SIG-M5 treated with dmso at 0.1 percent for 504 hours (cell line): ENCODE measurements around the gene CNGA2.

Experiments used
- DNase-seq: peaks from one replicate; lab custom pipeline; 2025; ENCODE audit not compliant: unreplicated experiment; lab: John Stamatoyannopoulos, UW

CNGA2 gene

DNA sequence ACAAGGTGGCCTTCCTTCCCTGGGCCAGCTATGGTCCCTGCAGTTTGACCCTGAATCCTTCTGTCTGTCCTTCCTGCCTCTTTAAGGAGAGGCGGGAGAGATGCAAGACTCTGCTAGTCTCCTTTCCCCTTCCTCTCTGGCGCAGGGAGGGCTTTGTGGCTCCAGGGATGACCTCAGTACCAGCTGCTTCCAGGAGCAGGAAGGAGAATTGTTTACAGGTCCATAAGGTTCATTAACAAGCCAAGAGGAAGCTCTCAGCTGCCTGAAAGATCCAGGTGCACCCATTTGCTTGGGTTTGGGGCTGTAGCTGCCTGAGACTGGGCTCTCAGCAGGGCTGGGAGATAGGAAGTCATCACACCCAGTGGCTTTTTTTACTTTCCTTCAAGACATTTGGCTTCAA lies 22.8 kb upstream of the CNGA2 start:
- no peak for DNase-seq

DNA sequence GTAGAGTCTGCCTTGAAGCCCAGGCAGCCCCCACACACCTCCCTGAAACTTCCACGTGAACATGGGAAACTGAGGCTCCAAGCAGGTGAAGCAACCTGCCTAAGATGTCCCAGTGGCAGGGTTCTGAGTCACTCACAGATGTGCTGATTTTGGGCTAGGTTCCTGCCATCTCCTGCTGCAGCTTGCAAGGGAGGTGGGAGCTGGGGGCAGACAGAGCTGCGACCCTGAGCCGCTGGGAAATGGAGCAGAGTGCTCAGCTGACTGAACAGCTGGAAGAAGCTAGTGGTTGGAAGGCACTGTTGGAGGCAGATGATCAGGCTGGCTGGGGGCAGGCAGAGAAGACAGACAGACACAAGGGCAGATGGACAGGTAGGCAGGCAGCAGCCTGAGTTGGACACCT lies 22.3 kb upstream of the CNGA2 start:
- DNase-seq, result no peak

DNA sequence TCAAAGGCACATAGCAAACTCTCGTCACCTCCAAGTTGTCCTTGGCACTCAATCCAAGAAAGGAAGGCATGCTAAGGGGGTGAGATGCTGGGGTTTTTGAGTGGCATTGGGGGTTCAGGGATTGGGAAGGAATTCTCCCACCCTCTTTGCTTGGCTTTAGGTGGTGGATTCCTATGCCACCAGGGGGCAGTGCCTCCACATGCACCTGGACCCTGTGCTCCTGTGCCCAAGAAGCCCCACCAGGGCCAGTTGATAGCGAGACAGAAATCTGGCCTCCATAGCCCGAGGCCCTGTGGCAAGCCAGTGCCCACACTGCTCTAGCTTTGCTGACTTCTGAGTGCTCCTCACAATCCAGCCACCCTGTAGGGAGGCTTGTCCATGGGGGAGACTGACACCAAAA lies 20.7 kb upstream of the CNGA2 start:
- DNase-seq, result no peak

DNA sequence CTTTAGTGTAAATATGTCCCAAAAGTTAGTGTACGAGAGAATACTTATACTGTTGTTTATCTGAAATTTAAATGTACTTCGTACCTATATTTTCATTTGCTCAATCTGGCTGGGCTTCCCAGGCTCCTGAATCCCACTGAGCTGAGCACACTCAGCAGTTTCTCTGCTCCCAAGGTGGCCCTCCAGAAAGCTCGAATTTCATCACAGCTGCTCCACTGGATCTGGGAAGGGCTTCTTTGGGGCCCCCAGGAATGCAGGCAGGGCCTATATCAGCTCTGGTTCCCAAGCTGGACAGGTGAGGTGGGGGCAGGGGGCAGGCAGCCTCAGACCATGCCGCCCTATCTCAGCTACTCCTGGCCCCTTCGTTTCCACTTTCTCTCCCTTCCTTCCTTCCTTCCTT lies 20.2 kb upstream of the CNGA2 start:
- DNase-seq, result no peak

DNA sequence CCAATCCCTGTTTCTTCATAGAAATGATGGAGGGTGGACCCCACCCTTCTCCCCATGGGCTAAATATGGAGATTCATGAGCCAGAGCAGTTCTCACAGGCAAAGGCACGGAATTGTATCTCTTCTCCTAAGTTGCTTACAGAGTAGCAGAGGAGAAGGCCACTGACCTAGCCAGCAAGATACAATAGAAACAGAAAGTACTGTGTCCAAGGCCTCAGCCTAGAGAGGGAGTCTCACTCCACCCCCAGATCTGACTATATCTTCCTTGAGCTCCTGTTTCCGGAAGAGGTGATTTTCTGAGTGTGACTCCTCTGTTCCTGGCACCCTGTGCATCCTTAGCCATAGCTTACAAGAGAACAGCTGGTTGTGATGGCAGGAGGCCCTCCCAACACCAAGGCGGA lies 18.8 kb upstream of the CNGA2 start, which contains the start of gene FATE1:
TSS of gene FATE1 (plus strand) at position 284 of the 400 bp plus-strand sequence. CDS start at position 369, 85 bp downstream.
- no peak for DNase-seq

DNA sequence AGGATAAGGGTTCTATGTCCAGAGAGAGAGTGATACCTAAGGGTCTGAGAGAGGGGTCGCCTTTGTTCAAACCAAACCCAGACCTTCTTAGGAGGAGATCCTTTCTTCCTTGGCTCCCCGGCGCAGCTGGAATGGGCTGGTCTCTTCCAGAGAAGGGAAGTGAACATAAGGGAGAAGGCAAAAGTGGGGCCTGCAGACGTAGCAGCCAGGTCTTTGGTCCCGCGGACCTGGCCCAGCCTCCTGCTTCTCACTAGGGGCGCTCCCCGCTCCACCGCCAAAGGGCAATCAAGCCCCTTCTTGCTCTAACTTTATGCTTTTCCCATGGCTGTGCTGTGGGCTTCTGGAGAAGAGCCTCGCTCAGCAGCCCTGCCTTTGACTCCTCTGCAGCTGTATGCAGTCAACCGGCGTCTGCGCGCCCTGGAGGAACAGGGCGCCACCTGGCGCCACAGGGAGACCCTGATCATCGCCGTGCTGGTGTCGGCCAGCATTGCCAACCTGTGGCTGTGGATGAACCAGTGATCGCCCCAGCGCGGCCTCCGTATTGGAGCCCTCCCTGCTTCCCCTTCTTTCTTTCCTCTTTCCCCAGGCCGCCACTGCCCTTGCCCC lies 12.2 kb upstream of the CNGA2 start:
- DNase-seq, result no peak

DNA sequence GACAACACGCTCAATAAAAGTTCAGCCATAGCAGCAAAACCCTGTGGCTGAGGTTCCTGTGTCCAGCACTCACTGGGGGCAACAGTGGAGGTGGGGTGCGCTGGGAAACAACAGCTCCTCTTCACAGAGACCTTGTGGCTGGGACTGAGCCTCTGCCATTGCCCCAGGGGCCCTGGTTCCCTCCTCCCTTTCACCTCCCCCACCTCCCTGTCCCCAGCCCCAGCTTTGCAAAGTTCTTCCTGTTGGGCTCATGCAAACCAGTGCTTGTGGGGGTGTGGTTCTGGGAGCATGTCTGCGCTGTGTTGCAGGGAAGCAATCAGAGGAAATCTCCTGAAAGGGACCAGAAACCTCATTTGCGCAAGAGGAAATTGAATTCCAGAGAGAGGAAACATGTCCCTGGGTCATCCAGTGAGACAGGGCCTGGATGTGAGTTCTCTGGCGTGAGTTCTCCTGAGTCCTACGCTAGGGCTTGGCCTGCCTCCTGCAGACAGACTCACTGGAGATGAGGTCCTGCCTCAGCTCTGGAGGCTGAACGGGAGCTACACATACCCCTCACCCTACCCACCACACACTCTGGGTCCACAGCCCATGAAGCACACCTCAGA lies 11.3 kb upstream of the CNGA2 start:
- no peak for DNase-seq

DNA sequence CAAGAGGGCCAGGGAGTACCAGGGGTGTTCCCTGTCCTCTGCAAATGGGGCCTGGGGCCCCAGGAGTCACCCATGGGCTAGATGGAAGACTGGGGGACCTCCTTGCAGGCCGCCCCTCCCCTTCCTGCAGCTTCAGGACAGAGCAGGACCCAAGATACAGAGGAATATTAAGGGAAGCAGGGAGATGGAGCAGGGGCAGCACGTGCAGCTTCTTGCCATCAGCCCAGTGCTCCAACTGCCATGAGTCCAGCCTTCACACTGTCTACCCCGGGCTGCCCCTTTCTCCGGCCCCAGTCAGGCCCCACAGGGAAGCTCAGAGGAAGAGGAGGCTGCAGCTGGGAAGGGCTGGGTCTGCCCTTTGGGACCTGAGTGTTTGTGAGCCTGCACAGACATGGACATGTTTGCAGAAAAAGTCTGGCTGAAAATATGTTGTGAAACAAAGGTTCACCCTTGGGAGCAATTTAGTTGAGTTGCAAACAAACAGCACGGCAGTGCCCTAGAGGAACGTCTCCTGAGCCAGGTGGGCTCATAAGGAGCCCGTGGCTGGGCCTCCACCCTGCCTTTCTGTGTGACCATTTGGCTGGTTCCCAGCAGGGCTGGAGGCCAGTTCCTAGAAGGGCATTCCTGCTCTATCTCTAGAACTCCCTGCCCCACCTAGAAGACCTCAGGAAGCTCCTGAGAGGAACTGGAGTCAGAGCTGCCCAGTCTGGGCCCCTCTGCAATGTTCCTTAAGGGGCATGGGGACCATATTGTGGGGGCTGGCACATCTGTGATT lies 9.8 kb upstream of the CNGA2 start:
- DNase-seq, result no peak

DNA sequence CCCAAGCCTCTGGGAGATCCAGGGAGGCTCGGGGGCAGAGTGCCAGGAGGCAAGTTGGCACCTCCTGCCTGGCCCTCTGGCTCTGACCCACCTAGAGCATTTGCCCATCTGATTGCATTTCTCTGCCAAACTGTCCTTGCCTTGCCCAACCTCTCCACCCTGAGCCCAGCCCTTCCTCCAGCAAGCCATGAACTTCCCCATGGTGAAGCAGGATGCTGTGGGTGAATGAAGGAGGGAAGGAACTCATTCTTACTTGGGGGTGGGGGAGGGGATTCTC lies 9.3 kb upstream of the CNGA2 start:
- no peak for DNase-seq

DNA sequence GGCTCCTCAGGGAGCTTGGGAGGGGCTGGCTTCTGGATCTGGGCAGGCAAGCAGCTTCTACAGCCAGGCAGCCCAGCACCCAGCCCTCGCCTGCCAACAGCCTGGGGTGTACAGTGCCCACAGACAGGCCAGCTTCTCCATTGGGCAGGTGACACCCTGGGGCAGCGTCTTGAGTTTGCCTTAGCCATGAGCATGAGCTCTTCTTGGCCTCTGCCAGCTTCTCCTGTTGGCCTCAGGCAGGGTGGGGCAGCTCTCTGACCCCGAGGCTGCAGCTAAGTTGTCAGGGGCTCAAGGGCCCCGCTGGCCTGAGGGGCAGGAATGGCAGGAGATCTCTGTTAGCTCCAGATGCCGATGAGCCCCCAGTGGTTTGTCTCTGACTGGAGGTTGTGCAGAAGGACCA lies 7.8 kb upstream of the CNGA2 start:
- DNase-seq, result no peak

DNA sequence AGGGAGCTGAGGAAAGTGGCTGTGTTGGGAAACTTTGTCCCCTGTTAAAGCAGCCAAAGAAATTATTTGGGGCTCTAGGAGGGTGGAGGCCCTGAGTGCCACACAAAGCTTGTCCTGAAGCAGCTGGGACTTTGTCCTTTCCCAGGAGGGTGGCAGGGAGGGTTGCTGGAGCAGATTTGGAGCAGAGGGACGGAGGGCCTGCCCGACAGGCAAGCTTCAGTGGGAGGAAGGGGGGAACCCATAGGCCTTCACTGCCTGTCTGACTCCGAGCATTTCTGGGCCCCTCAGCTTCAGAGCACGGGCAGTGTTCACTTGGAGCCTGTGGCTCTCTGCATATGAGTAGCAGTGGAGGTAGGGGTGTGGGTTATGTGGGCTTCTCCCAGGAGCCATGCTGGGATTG lies 7.2 kb upstream of the CNGA2 start:
- DNase-seq, result no peak

DNA sequence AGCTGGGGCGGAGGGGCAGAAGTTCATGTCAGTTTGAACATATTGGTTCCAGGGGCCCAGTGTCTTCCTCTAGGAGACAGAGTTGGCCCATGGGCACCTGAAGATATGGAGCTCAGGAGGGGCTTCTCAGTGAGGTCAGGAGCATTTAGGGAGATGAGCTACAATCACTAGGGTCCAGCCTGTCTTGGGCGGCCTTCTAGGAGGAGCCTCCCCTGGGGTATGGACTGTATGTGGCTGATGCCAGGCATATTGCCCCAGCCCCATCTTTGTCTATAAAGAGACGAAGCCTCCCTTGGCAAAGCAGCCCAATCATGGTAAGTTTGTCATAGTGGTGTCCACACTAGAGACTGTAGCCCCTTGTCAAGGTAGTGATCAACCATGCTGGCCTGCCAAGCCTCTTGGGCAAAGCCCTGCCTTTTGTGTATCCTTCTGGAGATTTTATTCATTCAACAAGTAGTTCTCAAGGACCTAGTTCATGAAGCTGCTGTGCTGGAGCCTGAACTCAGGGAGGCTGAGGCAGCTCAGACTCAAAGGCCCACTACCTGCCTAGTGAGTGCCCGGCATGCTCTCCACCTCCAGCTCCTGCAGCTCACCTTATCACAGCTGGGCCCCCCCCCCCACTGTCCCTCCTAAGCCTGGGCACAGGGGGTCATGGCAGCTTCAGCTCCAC lies 5.4 kb upstream of the CNGA2 start:
- DNase-seq, result no peak

DNA sequence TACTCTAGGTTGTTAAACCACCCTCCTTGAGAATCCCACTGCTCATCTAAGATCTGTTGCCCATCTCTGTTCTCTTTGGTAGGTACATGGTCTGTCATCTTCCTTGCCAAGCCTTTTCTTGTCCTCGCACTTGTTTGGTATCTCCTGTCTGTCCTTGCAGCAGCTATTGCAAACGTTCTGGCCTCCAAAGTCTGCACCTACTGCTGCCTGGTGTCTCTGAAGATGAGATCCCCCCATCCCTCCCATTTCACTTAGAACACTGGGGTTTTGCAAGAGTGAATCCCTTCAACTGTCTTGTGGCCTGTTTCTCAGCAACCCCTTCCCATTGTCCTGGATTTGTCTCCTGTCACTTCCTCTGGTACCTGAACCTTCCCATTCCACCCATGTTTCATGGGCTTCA lies 673 bp downstream of the CNGA2 start:
- no peak for DNase-seq

DNA sequence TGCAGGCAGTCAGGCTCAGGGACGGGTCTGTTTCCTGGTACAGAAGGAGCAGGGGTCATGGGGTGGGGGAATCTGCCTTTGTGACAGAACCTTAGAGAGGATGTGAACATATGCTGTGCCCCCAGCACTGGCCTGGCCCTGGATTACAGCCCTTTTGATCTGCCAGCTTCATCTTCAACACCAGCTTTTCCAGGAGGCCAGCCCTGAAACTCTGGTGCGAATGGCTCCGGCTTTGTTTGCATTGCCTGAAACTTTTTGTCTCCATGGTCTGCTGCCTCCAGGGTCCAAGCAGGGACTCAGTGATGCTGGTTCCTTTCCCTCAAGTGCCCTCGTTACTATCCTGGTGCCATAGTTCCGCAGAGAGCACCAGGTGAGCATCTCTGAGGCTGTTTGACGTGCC lies 2.1 kb downstream of the CNGA2 start:
- no peak for DNase-seq

DNA sequence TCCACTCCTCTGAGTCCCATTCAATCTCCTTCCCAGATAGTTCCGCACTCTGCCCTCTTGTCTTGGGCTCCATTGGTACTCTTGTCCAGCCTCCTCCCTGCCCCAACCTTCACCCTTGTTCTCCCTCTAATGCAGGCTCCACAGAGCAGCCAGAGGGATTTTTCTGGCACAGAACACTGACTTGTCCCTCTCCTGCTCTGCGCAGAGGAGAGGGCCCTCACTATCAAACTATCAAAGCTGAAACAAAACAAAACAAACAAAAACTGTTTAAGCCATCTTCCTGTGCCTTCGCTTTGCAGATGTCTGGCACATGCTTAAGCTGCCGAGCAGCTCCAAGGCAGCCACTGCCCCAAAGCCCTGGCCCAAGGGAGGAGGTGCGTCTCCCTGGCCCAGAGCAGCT lies 2.9 kb downstream of the CNGA2 start:
- DNase-seq, result no peak

DNA sequence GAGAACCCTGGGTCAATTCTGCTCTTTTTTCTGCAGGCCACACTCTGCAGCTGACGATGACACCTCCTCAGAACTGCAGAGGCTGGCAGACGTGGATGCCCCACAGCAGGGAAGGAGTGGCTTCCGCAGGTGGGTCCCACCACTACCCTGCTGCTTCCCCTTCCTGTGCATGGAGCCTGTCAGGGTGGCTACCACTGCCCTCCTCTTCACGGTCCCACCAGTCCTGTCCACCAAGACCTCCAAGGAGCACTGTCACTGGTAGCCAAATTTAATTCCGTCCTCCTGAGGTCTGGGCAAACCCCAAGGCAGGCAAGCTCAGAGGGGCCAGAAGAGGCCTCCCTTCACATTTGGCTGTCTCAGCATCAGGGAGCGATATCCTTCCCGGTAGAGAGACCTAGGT lies 4.2 kb downstream of the CNGA2 start:
- DNase-seq, result no peak

DNA sequence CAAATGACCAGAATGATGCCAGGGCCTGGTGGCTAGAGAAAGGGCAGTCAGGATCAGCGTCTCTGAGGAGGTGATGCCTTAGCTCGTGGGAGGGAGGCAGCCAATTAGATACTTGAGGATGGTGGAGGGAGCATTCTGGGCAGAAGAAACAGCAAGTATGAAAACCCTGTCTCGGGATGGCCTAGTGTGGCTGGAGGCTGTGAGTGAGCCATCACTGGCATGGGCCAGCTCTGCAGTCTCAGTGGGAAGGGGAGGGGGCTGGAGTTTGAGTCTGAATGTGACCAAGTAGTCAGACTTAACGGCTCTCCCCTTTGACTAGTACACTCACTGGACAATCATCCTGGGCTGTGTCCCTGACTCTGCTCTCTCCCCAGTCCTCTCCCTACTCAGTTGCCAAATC lies 7.1 kb downstream of the CNGA2 start:
- no peak for DNase-seq

DNA sequence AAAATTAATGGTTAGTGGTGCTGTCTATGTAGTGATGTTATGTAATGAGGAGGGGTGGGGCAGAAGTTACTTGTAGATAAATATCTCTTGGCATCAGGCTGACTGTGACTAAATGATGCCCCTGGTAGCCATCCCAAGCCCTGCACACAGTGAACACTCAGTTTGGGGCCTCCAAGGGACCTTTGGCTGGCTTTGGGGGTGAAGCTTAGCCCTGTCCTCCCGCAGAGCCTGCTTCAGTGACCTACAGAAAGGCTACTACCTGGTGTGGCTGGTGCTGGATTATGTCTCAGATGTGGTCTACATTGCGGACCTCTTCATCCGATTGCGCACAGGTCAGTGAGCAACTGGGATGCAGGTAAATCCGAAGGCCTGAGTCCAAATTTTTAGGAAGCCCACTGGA lies 7.8 kb downstream of the CNGA2 start:
- DNase-seq, result no peak

DNA sequence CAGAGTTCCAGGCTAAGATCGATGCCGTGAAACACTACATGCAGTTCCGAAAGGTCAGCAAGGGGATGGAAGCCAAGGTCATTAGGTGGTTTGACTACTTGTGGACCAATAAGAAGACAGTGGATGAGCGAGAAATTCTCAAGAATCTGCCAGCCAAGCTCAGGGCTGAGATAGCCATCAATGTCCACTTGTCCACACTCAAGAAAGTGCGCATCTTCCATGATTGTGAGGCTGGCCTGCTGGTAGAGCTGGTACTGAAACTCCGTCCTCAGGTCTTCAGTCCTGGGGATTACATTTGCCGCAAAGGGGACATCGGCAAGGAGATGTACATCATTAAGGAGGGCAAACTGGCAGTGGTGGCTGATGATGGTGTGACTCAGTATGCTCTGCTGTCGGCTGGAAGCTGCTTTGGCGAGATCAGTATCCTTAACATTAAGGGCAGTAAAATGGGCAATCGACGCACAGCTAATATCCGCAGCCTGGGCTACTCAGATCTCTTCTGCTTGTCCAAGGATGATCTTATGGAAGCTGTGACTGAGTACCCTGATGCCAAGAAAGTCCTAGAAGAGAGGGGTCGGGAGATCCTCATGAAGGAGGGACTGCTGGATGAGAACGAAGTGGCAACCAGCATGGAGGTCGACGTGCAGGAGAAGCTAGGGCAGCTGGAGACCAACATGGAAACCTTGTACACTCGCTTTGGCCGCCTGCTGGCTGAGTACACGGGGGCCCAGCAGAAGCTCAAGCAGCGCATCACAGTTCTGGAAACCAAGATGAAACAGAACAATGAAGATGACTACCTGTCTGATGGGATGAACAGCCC lies 9.3 kb downstream of the CNGA2 start:
- DNase-seq, result no peak

DNA sequence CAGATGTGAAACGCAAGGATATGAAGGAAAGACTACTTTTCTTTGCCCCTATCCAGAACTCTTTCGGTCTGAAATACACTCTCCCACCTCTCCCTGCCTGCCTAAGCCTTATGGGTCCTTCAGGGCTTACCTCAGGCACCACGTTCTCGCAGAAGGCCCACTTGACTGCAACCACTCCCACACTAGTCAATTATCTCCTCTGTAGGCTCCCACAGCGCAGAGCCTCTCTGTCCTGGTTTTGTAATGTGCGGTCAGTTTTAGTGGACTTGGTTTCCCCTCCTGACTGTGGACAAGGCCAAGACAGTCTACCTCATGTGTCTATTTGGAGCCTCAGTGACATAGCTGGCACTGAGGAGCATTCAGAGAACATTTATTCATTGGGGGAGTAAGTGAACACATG lies 11.1 kb downstream of the CNGA2 start:
- no peak for DNase-seq

DNA sequence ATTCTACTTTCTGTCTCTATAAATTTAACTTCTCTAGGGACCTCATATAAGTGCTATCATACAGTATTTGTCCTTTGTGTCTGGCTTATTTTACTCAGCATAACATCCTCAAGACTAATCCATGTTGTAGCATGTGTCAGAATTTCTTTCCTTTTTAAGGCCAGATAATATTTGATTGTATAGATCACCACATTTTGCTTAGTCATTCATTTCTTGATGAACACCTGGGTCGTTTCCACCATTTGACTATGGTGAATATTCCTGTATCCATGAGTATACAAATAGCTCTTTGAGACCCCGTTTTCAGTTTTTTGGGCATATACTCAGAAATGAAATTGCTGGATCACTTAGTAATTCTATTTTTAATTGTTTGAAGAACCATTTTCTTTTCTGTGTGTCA lies 12.0 kb downstream of the CNGA2 start:
- no peak for DNase-seq
